ENCODE measurements around the gene STAT5A. TPM values are rescaled to one million over a fixed set of nuclear protein-coding genes. Genes with fewer than 3 reads are reported as not detected.
A peak's percentile ranks its signal among the peaks of the same experiment; 100 is the strongest.

The STAT5A gene
- total RNA-seq, 1 experiment from 2014 or later = 9.4 TPM

GRCh38 chr17:42273474-42274252, 14.6 kb upstream of the STAT5A start:
- DNase-seq = no peak
- H3K27me3 ChIP-seq (ENCODE audit: control insufficient read depth, insufficient read depth, low read length) = no peaks in the 10 kb centered on the region
- no peaks in the 10 kb centered on the region for H3K36me3 ChIP-seq (replicated peaks; ENCODE audit: control insufficient read depth, insufficient read depth, low read length)
- H3K4me3 ChIP-seq (ENCODE audit: insufficient read depth, low read depth, low read length) = no peak overlapping the region

DNA sequence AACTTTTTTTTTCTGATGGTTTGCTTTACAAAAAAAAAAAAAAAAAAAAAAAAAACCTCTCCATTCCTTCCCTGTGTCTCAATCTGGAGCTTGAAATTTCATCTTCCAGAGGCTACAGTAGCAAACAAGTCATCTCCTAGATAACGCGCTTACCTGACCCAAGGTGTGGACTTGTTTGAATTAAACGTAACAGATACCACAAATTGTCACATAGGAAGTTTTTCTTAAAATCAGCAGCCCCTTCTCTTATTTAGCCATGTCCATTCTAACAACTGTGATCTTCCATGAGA, 14.1 kb upstream of the STAT5A start:
- H3K4me3 ChIP-seq (ENCODE audit: insufficient read depth, low read depth, low read length) = no peak overlapping the region
- DNase-seq = no peak
- H3K36me3 ChIP-seq (replicated peaks; ENCODE audit: control insufficient read depth, insufficient read depth, low read length) = no peaks in the 10 kb centered on the region
- H3K27me3 ChIP-seq (ENCODE audit: control insufficient read depth, insufficient read depth, low read length) = no peaks in the 10 kb centered on the region

DNA sequence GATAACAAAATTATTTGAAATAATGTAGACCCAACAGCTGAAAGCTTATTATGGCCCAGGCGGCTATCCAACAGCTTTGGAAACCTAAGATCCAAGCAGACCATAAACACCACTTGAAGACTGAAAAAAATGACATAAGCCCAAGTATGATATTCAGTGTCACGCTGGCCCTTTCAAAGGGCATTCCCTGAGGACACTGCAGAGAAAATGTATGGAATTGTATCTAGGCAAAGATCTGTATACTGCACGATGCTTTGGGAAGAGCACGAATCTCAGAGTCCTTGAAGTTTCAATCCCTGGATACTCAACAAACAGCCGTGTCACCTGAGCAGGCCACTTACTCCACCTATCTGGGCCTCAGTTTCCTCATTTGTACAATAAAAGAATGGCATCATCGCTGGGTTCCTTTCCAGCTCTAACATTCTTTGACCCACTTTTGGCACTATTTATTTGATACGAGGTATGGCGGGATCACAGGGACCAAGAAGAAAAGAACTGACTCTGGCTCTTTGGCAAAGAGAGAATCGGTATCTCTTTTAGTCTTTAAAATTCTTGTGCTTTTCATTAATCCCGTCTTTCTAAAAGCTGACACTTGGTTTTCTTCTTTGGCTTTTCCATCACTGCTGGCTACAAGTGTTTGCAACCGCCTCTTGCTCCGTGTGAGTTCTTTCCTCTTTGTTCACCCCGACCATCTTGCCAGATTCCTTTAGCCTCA, 13.3 kb upstream of the STAT5A start:
- no peaks in the 10 kb centered on the region for H3K27me3 ChIP-seq (ENCODE audit: control insufficient read depth, insufficient read depth, low read length)
- DNase-seq = no peak
- peak overlapping the region; percentile 88 for H3K4me3 ChIP-seq (ENCODE audit: insufficient read depth, low read depth, low read length)
- H3K36me3 ChIP-seq (replicated peaks; ENCODE audit: control insufficient read depth, insufficient read depth, low read length) = no peaks in the 10 kb centered on the region

- peak overlapping the region; percentile 88 for H3K4me3 ChIP-seq (ENCODE audit: insufficient read depth, low read depth, low read length)
- DNase-seq = peak; percentile 79
- no peaks in the 10 kb centered on the region for H3K27me3 ChIP-seq (ENCODE audit: control insufficient read depth, insufficient read depth, low read length)
- H3K36me3 ChIP-seq (replicated peaks; ENCODE audit: control insufficient read depth, insufficient read depth, low read length) = no peaks in the 10 kb centered on the region
Observed at GRCh38 chr17:42275527-42276358, 12.6 kb upstream of the STAT5A start.

- peak; percentile 96 for DNase-seq
- Histone ChIP-seq H3K36me3 (replicated peaks; ENCODE audit: control insufficient read depth, insufficient read depth, low read length) (no peaks in the 10 kb centered on the region), H3K27me3 (ENCODE audit: control insufficient read depth, insufficient read depth, low read length) (no peaks in the 10 kb centered on the region)
Observed at GRCh38 chr17:42276359-42276608, 12.0 kb upstream of the STAT5A start, which contains the start of gene STAT5B. Gene STAT5B, minus strand, starts transcription at chr17:42276391. Its CDS starts 44,264 bp downstream, at chr17:42232127.

GRCh38 chr17:42276609-42277341, 11.5 kb upstream of the STAT5A start:
- Histone ChIP-seq H3K4me3 (ENCODE audit: insufficient read depth, low read depth, low read length) (peak overlapping the region; percentile 73), H3K27me3 (ENCODE audit: control insufficient read depth, insufficient read depth, low read length) (no peaks in the 10 kb centered on the region), H3K36me3 (replicated peaks; ENCODE audit: control insufficient read depth, insufficient read depth, low read length) (no peaks in the 10 kb centered on the region)
- DNase-seq = peak; percentile 70

More at GRCh38 chr17:42276359-42276608, 12.0 kb upstream of the STAT5A start, which contains the start of gene STAT5B:
- peak within 1 kb of the TSS; percentile 88 for H3K4me3 ChIP-seq (ENCODE audit: insufficient read depth, low read depth, low read length)

DNA sequence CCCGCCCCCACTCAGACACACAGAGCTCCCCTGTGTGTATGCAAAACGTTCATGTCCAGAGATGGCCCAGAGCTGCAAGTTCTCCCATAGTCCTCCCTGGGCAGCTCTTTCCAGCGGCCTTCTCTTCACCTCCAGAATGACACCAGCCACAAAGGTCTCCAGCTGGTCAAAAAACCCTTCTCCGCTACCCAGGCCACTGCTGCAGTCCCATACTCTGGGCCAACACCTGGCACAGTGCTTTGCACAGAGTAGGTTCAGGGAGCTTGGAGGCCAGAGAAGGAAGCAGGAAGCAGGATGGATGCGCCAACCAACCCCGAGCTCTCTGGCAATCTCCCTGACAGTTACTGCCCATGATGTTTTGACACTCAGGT, 11.0 kb upstream of the STAT5A start:
- Histone ChIP-seq H3K27me3 (ENCODE audit: control insufficient read depth, insufficient read depth, low read length) (no peaks in the 10 kb centered on the region), H3K36me3 (replicated peaks; ENCODE audit: control insufficient read depth, insufficient read depth, low read length) (no peaks in the 10 kb centered on the region), H3K4me3 (ENCODE audit: insufficient read depth, low read depth, low read length) (no peak overlapping the region)
- DNase-seq = no peak

- H3K36me3 ChIP-seq (replicated peaks; ENCODE audit: control insufficient read depth, insufficient read depth, low read length) = no peaks in the 10 kb centered on the region
- no peak for DNase-seq
- H3K4me3 ChIP-seq (ENCODE audit: insufficient read depth, low read depth, low read length) = no peak overlapping the region
- no peaks in the 10 kb centered on the region for H3K27me3 ChIP-seq (ENCODE audit: control insufficient read depth, insufficient read depth, low read length)
Observed at GRCh38 chr17:42279776-42280630, 8.3 kb upstream of the STAT5A start.

GRCh38 chr17:42281571-42282096, 6.7 kb upstream of the STAT5A start:
- peaks cover 1% of the 10 kb centered on the region; the same call in 1 of the 2 replicates for H3K27me3 ChIP-seq (ENCODE audit: control insufficient read depth, insufficient read depth, low read length)
- H3K36me3 ChIP-seq (replicated peaks; ENCODE audit: control insufficient read depth, insufficient read depth, low read length) = no peaks in the 10 kb centered on the region
- peak; percentile 58 for DNase-seq
- H3K4me3 ChIP-seq (ENCODE audit: insufficient read depth, low read depth, low read length) = no peak overlapping the region

DNA sequence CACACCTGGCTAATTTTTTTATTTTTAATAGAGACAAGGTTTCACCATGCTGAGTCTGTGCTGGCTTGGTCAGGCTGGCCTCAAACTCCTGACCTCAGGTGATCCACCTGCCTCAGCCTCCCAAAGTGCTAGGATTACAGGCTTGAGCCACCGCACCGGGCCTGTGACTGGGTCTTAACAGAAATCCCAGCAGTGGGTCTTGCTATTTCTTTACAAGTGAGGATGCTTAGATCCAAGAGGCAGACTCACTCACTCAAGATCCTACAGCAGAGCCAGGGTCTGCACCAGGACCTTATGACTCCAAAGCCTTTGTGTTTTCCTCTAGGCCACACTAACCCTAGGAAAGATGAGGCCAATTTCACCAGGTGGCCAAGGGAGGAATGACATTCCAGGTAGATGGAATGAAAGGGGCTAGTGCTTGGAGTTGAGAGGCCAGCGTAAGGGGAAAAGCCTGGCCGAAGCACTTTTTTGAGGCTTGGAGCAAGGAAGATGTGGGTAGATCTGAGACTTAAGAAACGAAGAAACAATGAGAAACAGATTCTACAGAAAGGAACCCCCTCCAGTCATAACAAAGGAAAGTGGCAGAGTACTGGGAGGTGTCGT, 5.7 kb upstream of the STAT5A start:
- Histone ChIP-seq H3K4me3 (ENCODE audit: insufficient read depth, low read depth, low read length) (no peak overlapping the region), H3K27me3 (ENCODE audit: control insufficient read depth, insufficient read depth, low read length) (peaks cover 6% of the 10 kb centered on the region), H3K36me3 (replicated peaks; ENCODE audit: control insufficient read depth, insufficient read depth, low read length) (no peaks in the 10 kb centered on the region)
- peak; percentile 80 for DNase-seq

GRCh38 chr17:42283241-42284023, 4.9 kb upstream of the STAT5A start:
- peak; percentile 19 for DNase-seq
- H3K36me3 ChIP-seq (replicated peaks; ENCODE audit: control insufficient read depth, insufficient read depth, low read length) = no peaks in the 10 kb centered on the region
- H3K27me3 ChIP-seq (ENCODE audit: control insufficient read depth, insufficient read depth, low read length) = peaks cover 15% of the 10 kb centered on the region
- H3K4me3 ChIP-seq (ENCODE audit: insufficient read depth, low read depth, low read length) = no peak overlapping the region

GRCh38 chr17:42284024-42284369, 4.3 kb upstream of the STAT5A start:
- no peaks in the 10 kb centered on the region for H3K36me3 ChIP-seq (replicated peaks; ENCODE audit: control insufficient read depth, insufficient read depth, low read length)
- peaks cover 20% of the 10 kb centered on the region for H3K27me3 ChIP-seq (ENCODE audit: control insufficient read depth, insufficient read depth, low read length)
- no peak overlapping the region for H3K4me3 ChIP-seq (ENCODE audit: insufficient read depth, low read depth, low read length)
- peak; percentile 12 for DNase-seq

- no peaks in the 10 kb centered on the region for H3K36me3 ChIP-seq (replicated peaks; ENCODE audit: control insufficient read depth, insufficient read depth, low read length)
- peaks cover 26% of the 10 kb centered on the region for H3K27me3 ChIP-seq (ENCODE audit: control insufficient read depth, insufficient read depth, low read length)
- peak; percentile 8 for DNase-seq
- H3K4me3 ChIP-seq (ENCODE audit: insufficient read depth, low read depth, low read length) = no peak overlapping the region
Observed at GRCh38 chr17:42284566-42284965, 3.7 kb upstream of the STAT5A start.

Measured in H7 (cell line).